ENCODE results near the gene PGBD5.

Gene PGBD5

DNA sequence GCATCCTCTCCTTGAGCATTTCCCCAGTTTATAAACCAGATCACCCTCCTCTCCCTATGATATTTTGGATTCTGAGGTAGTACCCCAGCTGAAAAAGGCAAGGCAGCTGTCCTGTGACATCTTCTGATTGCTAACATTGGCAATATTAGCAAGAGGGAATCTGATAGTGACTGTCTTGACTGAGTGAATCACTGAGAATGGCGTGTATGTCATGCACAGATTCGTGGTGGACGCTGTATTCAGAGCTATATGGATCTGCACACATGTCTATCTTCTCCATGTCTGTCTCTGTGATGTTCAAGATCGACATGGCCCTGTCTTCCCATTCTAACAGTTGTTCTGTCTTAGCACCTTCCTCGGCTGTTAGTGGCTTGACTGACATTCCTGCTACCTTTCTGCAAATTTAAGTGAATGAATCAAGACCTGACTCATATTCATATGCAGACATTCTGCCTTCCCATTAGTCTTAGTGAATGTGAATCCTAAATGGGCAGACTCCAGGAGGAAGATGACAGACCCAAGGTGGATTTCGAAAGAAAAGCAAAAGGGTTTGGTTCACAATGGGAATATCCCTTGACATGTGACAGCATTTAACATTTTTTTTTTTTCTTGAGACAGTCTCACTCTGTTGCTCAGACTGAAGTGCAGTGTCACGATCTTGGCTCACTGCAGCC is 97.7 kb downstream of the PGBD5 start:
- Histone ChIP-seq H3K27me3 (peaks cover 5% of the 10 kb centered on the region), H3K27ac (no peak overlapping the region), H3K9me3 (no peaks in the 10 kb centered on the region), H3K4me1 (ENCODE audit: control insufficient read depth in 1 of 2, insufficient read depth in 1 of 2, low read depth in 1 of 2, low read length in 1 of 2) (no peaks in the 10 kb centered on the region), H3K4me3 (ENCODE audit: low read depth in 1 of 2, low read length in 1 of 2) (no peak overlapping the region), H3K36me3 (no peaks in the 10 kb centered on the region)
- TF ChIP-seq CTCF (IDR thresholded peaks at IDR 0.05) = no peak

GRCh38 chr1:230327892-230328284 is 98.2 kb downstream of the PGBD5 start:
- Histone ChIP-seq H3K4me3 (ENCODE audit: low read depth in 1 of 2, low read length in 1 of 2) (no peak overlapping the region), H3K36me3 (no peaks in the 10 kb centered on the region), H3K27me3 (peaks cover 5% of the 10 kb centered on the region), H3K4me1 (ENCODE audit: control insufficient read depth in 1 of 2, insufficient read depth in 1 of 2, low read depth in 1 of 2, low read length in 1 of 2) (no peaks in the 10 kb centered on the region), H3K9me3 (no peaks in the 10 kb centered on the region), H3K27ac (no peak overlapping the region)
- no peak for TF ChIP-seq CTCF (IDR thresholded peaks at IDR 0.05)

GRCh38 chr1:230326971-230327891 is 98.9 kb downstream of the PGBD5 start:
- no peaks in the 10 kb centered on the region for H3K36me3 ChIP-seq
- no peak for TF ChIP-seq CTCF (IDR thresholded peaks at IDR 0.05)
- no peak overlapping the region for H3K4me3 ChIP-seq (ENCODE audit: low read depth in 1 of 2, low read length in 1 of 2)
- no peak overlapping the region for H3K27ac ChIP-seq
- H3K9me3 ChIP-seq = no peaks in the 10 kb centered on the region
- no peaks in the 10 kb centered on the region for H3K4me1 ChIP-seq (ENCODE audit: control insufficient read depth in 1 of 2, insufficient read depth in 1 of 2, low read depth in 1 of 2, low read length in 1 of 2)
- H3K27me3 ChIP-seq = no peaks in the 10 kb centered on the region

DNA sequence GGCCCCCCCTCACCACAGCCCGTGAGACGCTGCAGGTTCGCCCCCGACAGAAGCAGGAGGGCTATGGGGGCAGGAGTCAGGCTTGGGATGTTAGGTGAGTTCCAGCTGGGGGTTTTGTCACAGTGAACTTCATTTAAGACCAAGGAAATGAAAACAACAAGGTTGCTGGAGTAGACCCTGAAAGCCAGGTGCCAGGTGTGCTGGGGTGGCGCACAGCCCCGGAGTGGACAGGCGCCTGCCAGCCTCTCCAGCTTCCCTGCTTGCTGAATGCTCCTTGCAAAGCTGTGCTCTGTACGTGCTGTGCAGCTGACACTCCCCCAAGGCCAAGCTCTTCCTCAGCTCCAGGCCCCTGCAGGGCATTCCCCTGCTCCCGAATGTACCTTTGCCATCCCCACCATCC is 102.4 kb downstream of the PGBD5 start:
- no peak for TF ChIP-seq CTCF (IDR thresholded peaks at IDR 0.05)
- Histone ChIP-seq H3K4me1 (ENCODE audit: control insufficient read depth in 1 of 2, insufficient read depth in 1 of 2, low read depth in 1 of 2, low read length in 1 of 2) (no peaks in the 10 kb centered on the region), H3K4me3 (ENCODE audit: low read depth in 1 of 2, low read length in 1 of 2) (no peak overlapping the region), H3K36me3 (no peaks in the 10 kb centered on the region), H3K27ac (no peak overlapping the region), H3K9me3 (no peaks in the 10 kb centered on the region), H3K27me3 (no peaks in the 10 kb centered on the region)

- Histone ChIP-seq H3K4me3 (ENCODE audit: low read depth in 1 of 2, low read length in 1 of 2) (no peak overlapping the region), H3K27ac (no peak overlapping the region), H3K4me1 (ENCODE audit: control insufficient read depth in 1 of 2, insufficient read depth in 1 of 2, low read depth in 1 of 2, low read length in 1 of 2) (no peaks in the 10 kb centered on the region), H3K36me3 (no peaks in the 10 kb centered on the region), H3K27me3 (no peaks in the 10 kb centered on the region), H3K9me3 (no peaks in the 10 kb centered on the region)
- TF ChIP-seq CTCF (IDR thresholded peaks at IDR 0.05) = no peak
These were observed 103.1 kb downstream of the PGBD5 start for GRCh38 chr1:230322967-230323547.

Measured in neutrophil (primary cell).